Smooth muscle cell of the coronary artery (primary cell): Measurements from ENCODE around the gene SAPCD2. TPM values are rescaled to one million over a fixed set of nuclear protein-coding genes. Genes with fewer than 3 reads are reported as not detected.

Experiments
- total RNA-seq: library from RNA; depleted of rRNA; stranded (reverse); fragments of >200 nt; gene quantifications from 2 replicates; pipeline ENCODE4 v1.2.3, GENCODE V29; 2014; ENCODE audit warnings: low replicate concordance

SAPCD2 gene
- total RNA-seq, result under 0.01 and 2.2 TPM in 2 replicates

GRCh38 chr9:137070201-137070905 is at the start of gene SAPCD2:
Gene SAPCD2 (minus strand): TSS chr9:137070557. CDS start chr9:137070460, 97 bp downstream.

GRCh38 chr9:137114613-137115393 is 44.4 kb upstream of the SAPCD2 start, which contains the start of gene DPP7:
Gene DPP7 (minus strand): TSS chr9:137114733. CDS start chr9:137114713, 20 bp downstream.

GRCh38 chr9:137086531-137087408 is 16.4 kb upstream of the SAPCD2 start, which contains the start of gene MAN1B1:
Gene MAN1B1 (plus strand): TSS chr9:137086985. CDS start chr9:137087000, 15 bp downstream.

GRCh38 chr9:137077010-137077747 is 6.8 kb upstream of the SAPCD2 start, which contains the start of gene UAP1L1:
Gene UAP1L1 (plus strand): TSS chr9:137077517. CDS start chr9:137077533, 16 bp downstream.

GRCh38 chr9:137053944-137054931 is 16.1 kb downstream of the SAPCD2 start, which contains the start of gene ENTPD2:
Gene ENTPD2 (minus strand): TSS chr9:137054061. CDS start chr9:137053997, 64 bp downstream.

GRCh38 chr9:137046088-137046787 is 24.1 kb downstream of the SAPCD2 start, which contains the start of gene NPDC1:
Gene NPDC1 (minus strand): TSS chr9:137046177. CDS start chr9:137045989, 188 bp downstream.

GRCh38 chr9:137031904-137032640 is 38.3 kb downstream of the SAPCD2 start, which contains the start of gene FUT7:
Gene FUT7 (minus strand): TSS chr9:137032088. CDS start chr9:137031991, 97 bp downstream.

GRCh38 chr9:137027369-137028262 is 42.7 kb downstream of the SAPCD2 start, which contains the start of gene ABCA2:
Gene ABCA2 (minus strand): TSS chr9:137028237. CDS start chr9:137028140, 97 bp downstream.

Other genes with a start within 250 kb of the SAPCD2 start
- 0.90 and 1.6 TPM in 2 replicates for gene AJM1, start 228.1 kb downstream of the SAPCD2 start, total RNA-seq
- gene PHPT1, start 221.1 kb downstream of the SAPCD2 start, total RNA-seq, result 229 and 269 TPM in 2 replicates
- 0.59 and 0.75 TPM in 2 replicates for gene MAMDC4, start 218.2 kb downstream of the SAPCD2 start, total RNA-seq
- gene EDF1, start 204.2 kb downstream of the SAPCD2 start, total RNA-seq, result 483 and 575 TPM in 2 replicates
- gene TRAF2, start 184.0 kb downstream of the SAPCD2 start, total RNA-seq, result 6.7 and 9.3 TPM in 2 replicates
- 139 and 223 TPM in 2 replicates for gene FBXW5, start 125.8 kb downstream of the SAPCD2 start, total RNA-seq
- not detected in 2 replicates for gene C8G, start 125.3 kb downstream of the SAPCD2 start, total RNA-seq
- not detected in 2 replicates for gene LCN12, start 118.3 kb downstream of the SAPCD2 start, total RNA-seq
- 1.1 and 33.0 TPM in 2 replicates for gene PTGDS, start 93.1 kb downstream of the SAPCD2 start, total RNA-seq
- 0.15 and 6.1 TPM in 2 replicates for gene LCNL1, start 87.6 kb downstream of the SAPCD2 start, total RNA-seq
- gene PAXX, start 78.1 kb downstream of the SAPCD2 start, total RNA-seq, result 4.6 and 11.6 TPM in 2 replicates
- 1.3 and 4.6 TPM in 2 replicates for gene CLIC3, start 74.0 kb downstream of the SAPCD2 start, total RNA-seq
- 13.4 and 39.3 TPM in 2 replicates for gene ABCA2, start 42.3 kb downstream of the SAPCD2 start, total RNA-seq
- not detected in 2 replicates for gene FUT7, start 38.5 kb downstream of the SAPCD2 start, total RNA-seq
- gene NPDC1, start 24.4 kb downstream of the SAPCD2 start, total RNA-seq, result 9.5 and 11.6 TPM in 2 replicates
- gene ENTPD2, start 16.5 kb downstream of the SAPCD2 start, total RNA-seq, result not detected in 2 replicates
- gene UAP1L1, start 7.0 kb upstream of the SAPCD2 start, total RNA-seq, result 12.3 and 12.9 TPM in 2 replicates
- 69.0 and 76.6 TPM in 2 replicates for gene MAN1B1, start 16.4 kb upstream of the SAPCD2 start, total RNA-seq
- gene DPP7, start 44.2 kb upstream of the SAPCD2 start, total RNA-seq, result 93.0 and 99.2 TPM in 2 replicates
- gene GRIN1, start 68.6 kb upstream of the SAPCD2 start, total RNA-seq, result under 0.01 TPM in 1 of 2 replicates, not detected in the other
- gene LRRC26, start 99.5 kb upstream of the SAPCD2 start, total RNA-seq, result not detected in 2 replicates
- gene TMEM210, start 101.5 kb upstream of the SAPCD2 start, total RNA-seq, result not detected in 2 replicates
- 20.3 and 24.0 TPM in 2 replicates for gene ANAPC2, start 118.0 kb upstream of the SAPCD2 start, total RNA-seq
- gene SSNA1, start 118.1 kb upstream of the SAPCD2 start, total RNA-seq, result 52.3 and 82.1 TPM in 2 replicates
- gene TPRN, start 130.2 kb upstream of the SAPCD2 start, total RNA-seq, result 1.5 and 4.6 TPM in 2 replicates
- 23.2 and 25.3 TPM in 2 replicates for gene TMEM203, start 135.1 kb upstream of the SAPCD2 start, total RNA-seq
- 1.6 and 3.2 TPM in 2 replicates for gene NDOR1, start 135.1 kb upstream of the SAPCD2 start, total RNA-seq
- not detected in 2 replicates for gene RNF208, start 151.7 kb upstream of the SAPCD2 start, total RNA-seq
- gene CYSRT1, start 154.6 kb upstream of the SAPCD2 start, total RNA-seq, result 0.12 and 0.30 TPM in 2 replicates
- under 0.01 TPM in 1 of 2 replicates, not detected in the other for gene RNF224, start 156.9 kb upstream of the SAPCD2 start, total RNA-seq
- not detected in 2 replicates for gene SLC34A3, start 160.3 kb upstream of the SAPCD2 start, total RNA-seq
- gene TUBB4B, start 170.7 kb upstream of the SAPCD2 start, total RNA-seq, result 117 and 143 TPM in 2 replicates
- not detected in 2 replicates for gene STPG3, start 180.7 kb upstream of the SAPCD2 start, total RNA-seq
- gene NELFB, start 184.8 kb upstream of the SAPCD2 start, total RNA-seq, result 51.3 and 54.2 TPM in 2 replicates
- 1.9 and 16.6 TPM in 2 replicates for gene TOR4A, start 207.2 kb upstream of the SAPCD2 start, total RNA-seq
- gene NRARP, start 231.7 kb upstream of the SAPCD2 start, total RNA-seq, result 0.30 and 0.47 TPM in 2 replicates